HepG2 (cell line): ENCODE measurements around the gene ZNF442. TPM values are rescaled to one million over a fixed set of nuclear protein-coding genes. Genes with fewer than 3 reads are reported as not detected.

ENCODE experiments used
- ATF3 ChIP-seq: sonication (generic); formaldehyde crosslinking; IDR thresholded peaks from 2 replicates; pipeline ENCODE4 v1.4.0; 2020; ENCODE audit warnings: missing genetic modification reagents
- ATRX ChIP-seq: sonication (generic); formaldehyde crosslinking; IDR thresholded peaks from 2 replicates; pipeline ENCODE4 v1.4.0; 2020; ENCODE audit warnings: missing genetic modification reagents, borderline replicate concordance
- KDM6A ChIP-seq: IDR thresholded peaks from 2 replicates; pipeline ENCODE4 v1.6.1; 2016; ENCODE audit warnings: low read depth
- KLF6 ChIP-seq: IDR thresholded peaks from 2 replicates; pipeline ENCODE4 v1.8.0; 2016; ENCODE audit warnings: missing biosample characterization, missing genetic modification reagents
- MYC ChIP-seq: sonication (generic); formaldehyde crosslinking; IDR thresholded peaks from 2 replicates; pipeline ENCODE4 v1.9.0; 2021; ENCODE audit warnings: missing genetic modification reagents, borderline replicate concordance
- NCOA2 ChIP-seq: sonication (generic); formaldehyde crosslinking; IDR thresholded peaks from 2 replicates; pipeline ENCODE4 v1.8.0; 2022; ENCODE audit warnings: inconsistent platforms
- NFYC ChIP-seq: IDR thresholded peaks from 2 replicates; pipeline ENCODE4 v1.6.1; 2016; ENCODE audit warnings: missing genetic modification reagents, missing compliant biosample characterization
- PHF8 ChIP-seq: sonication (generic); formaldehyde crosslinking; IDR thresholded peaks from 2 replicates; pipeline ENCODE4 v1.5.0; 2020; ENCODE audit warnings: missing genetic modification reagents
- PLRG1 ChIP-seq: fragments of 450-650 bp; conservative IDR thresholded peaks from 2 replicates; pipeline ENCODE4 v1.6.1; 2016
- RBFOX2 ChIP-seq: fragments of 200-400 bp; formaldehyde crosslinking; IDR thresholded peaks from 2 replicates; pipeline ENCODE4 v1.6.1; 2017; ENCODE audit warnings: low read depth, mild to moderate bottlenecking, low read length
- STAG1 ChIP-seq: sonication (generic); formaldehyde crosslinking; IDR thresholded peaks from 2 replicates; pipeline ENCODE4 v1.4.0; 2020; ENCODE audit warnings: missing genetic modification reagents
- U2AF2 ChIP-seq: fragments of 200-400 bp; formaldehyde crosslinking; IDR thresholded peaks from 2 replicates; pipeline ENCODE4 v1.6.1; 2017; ENCODE audit warnings: low read depth, mild to moderate bottlenecking, low read length
- ZNF12 ChIP-seq: sonication (generic); formaldehyde crosslinking; IDR thresholded peaks from 2 replicates; pipeline ENCODE4 v1.5.0; 2020; ENCODE audit warnings: missing genetic modification reagents
- ZNF256 ChIP-seq: sonication (generic); formaldehyde crosslinking; conservative IDR thresholded peaks from 2 replicates; pipeline ENCODE4 v1.4.0; 2020; ENCODE audit warnings: missing genetic modification reagents
- ZNF274 ChIP-seq: sonication (generic); formaldehyde crosslinking; IDR thresholded peaks from 2 replicates; pipeline ENCODE4 v1.5.1; 2020; ENCODE audit warnings: mild to moderate bottlenecking, missing genetic modification reagents
- ZNF33A ChIP-seq: sonication (generic); formaldehyde crosslinking; IDR thresholded peaks from 2 replicates; pipeline ENCODE4 v1.5.1; 2020; ENCODE audit warnings: missing genetic modification reagents, mild to moderate bottlenecking, moderate library complexity, borderline replicate concordance
- ZNF562 ChIP-seq: sonication (generic); formaldehyde crosslinking; IDR thresholded peaks from 2 replicates; pipeline ENCODE4 v1.8.0; 2022; ENCODE audit warnings: missing genetic modification reagents, borderline replicate concordance
- ZNF605 ChIP-seq: sonication (generic); formaldehyde crosslinking; IDR thresholded peaks from 2 replicates; pipeline ENCODE4 v1.8.0; 2022; ENCODE audit warnings: mild to moderate bottlenecking, missing genetic modification reagents
- ZNF792 ChIP-seq: IDR thresholded peaks from 2 replicates; pipeline ENCODE4 v1.6.1; 2016
- polyA plus RNA-seq, 8 experiments: library from polyadenylated mRNA; depleted of rRNA in 3 of 8; stranded (reverse) in 7 of 8; unstranded in 1 of 8; fragments of >200 nt; fragmentation: Illumina TruSeq in 4 of 8; extraction: Trizol in 4 of 8; gene quantifications; 2 replicates each; pipeline versions ENCODE4 v1.2.1 to v1.2.3, GENCODE V29; 2011 to 2016; ENCODE audit warnings: low read depth in 4 of 8, missing spikeins in 1 of 8, mixed read lengths in 1 of 8; ENCODE audit not compliant: insufficient read depth in 1 of 8
- total RNA-seq, 5 experiments: library from RNA; depleted of rRNA; stranded (reverse); fragments of >200 nt; fragmentation: Illumina TruSeq; extraction: Trizol; gene quantifications; 2 replicates each; pipeline ENCODE4 v1.2.3, GENCODE V29; 2016; ENCODE audit warnings: low read depth in 1 of 5
- TF ChIP-seq, protein P1 (sequence below): sonication (generic); formaldehyde crosslinking; IDR thresholded peaks from 2 replicates; pipeline ENCODE4 v1.4.0; 2020; ENCODE audit warnings: missing genetic modification reagents, borderline replicate concordance
- TF ChIP-seq, protein P2 (sequence below): sonication (generic); formaldehyde crosslinking; conservative IDR thresholded peaks from 2 replicates; pipeline ENCODE4 v1.8.0; 2022; ENCODE audit warnings: mild to moderate bottlenecking, moderate library complexity, missing genetic modification reagents
- TF ChIP-seq, protein P3 (sequence below): IDR thresholded peaks from 2 replicates; pipeline ENCODE4 v1.6.1; 2016; ENCODE audit warnings: missing compliant biosample characterization, missing genetic modification reagents, borderline replicate concordance

The ZNF442 gene
- total and polyA plus RNA-seq, 2 of the 13 experiments (the other 11 are each of a cell fraction or from before 2014, with no cell fraction given) = 1.0 to 6.0 TPM

- TF ChIP-seq, protein P1, sequence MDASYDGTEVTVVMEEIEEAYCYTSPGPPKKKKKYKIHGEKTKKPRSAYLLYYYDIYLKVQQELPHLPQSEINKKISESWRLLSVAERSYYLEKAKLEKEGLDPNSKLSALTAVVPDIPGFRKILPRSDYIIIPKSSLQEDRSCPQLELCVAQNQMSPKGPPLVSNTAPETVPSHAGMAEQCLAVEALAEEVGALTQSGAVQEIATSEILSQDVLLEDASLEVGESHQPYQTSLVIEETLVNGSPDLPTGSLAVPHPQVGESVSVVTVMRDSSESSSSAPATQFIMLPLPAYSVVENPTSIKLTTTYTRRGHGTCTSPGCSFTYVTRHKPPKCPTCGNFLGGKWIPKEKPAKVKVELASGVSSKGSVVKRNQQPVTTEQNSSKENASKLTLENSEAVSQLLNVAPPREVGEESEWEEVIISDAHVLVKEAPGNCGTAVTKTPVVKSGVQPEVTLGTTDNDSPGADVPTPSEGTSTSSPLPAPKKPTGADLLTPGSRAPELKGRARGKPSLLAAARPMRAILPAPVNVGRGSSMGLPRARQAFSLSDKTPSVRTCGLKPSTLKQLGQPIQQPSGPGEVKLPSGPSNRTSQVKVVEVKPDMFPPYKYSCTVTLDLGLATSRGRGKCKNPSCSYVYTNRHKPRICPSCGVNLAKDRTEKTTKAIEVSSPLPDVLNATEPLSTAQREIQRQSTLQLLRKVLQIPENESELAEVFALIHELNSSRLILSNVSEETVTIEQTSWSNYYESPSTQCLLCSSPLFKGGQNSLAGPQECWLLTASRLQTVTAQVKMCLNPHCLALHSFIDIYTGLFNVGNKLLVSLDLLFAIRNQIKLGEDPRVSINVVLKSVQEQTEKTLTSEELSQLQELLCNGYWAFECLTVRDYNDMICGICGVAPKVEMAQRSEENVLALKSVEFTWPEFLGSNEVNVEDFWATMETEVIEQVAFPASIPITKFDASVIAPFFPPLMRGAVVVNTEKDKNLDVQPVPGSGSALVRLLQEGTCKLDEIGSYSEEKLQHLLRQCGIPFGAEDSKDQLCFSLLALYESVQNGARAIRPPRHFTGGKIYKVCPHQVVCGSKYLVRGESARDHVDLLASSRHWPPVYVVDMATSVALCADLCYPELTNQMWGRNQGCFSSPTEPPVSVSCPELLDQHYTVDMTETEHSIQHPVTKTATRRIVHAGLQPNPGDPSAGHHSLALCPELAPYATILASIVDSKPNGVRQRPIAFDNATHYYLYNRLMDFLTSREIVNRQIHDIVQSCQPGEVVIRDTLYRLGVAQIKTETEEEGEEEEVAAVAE = peak; percentile 65; the same call in 1 of the 2 replicates
- TF ChIP-seq KDM6A (CRISPR knock-in tag) (no peak), NFYC (CRISPR knock-in tag) (peak; percentile 95), ZNF792 (CRISPR knock-in tag) (peak; percentile 73; the same call in 1 of the 2 replicates), MYC (CRISPR knock-in tag) (peak; percentile 52; the same call in 1 of the 2 replicates), KLF6 (0 out of 2 replicates have a peak, but pooled peaks have one; percentile 65), PHF8 (CRISPR knock-in tag) (peak; percentile 79), STAG1 (peak; percentile 1; the same call in 1 of the 2 replicates), NCOA2 (CRISPR knock-in tag) (peak; percentile 9; the same call in 1 of the 2 replicates), ATRX (CRISPR knock-in tag) (no peak), ZNF256 (CRISPR knock-in tag) (no peak), ZNF33A (CRISPR knock-in tag) (no peak), PLRG1 (no peak), U2AF2 (peak; percentile 30; the same call in 1 of the 2 replicates), ATF3 (CRISPR knock-in tag) (peak; percentile 27; the same call in 1 of the 2 replicates), ZNF562 (CRISPR knock-in tag) (no peak), RBFOX2 (peak; percentile 89), ZNF605 (CRISPR knock-in tag) (peak; percentile 96), ZNF12 (CRISPR knock-in tag) (0 out of 2 replicates have a peak, but pooled peaks have one; percentile 13), ZNF274 (CRISPR knock-in tag) (peak; percentile 70)
- TF ChIP-seq, protein P2, sequence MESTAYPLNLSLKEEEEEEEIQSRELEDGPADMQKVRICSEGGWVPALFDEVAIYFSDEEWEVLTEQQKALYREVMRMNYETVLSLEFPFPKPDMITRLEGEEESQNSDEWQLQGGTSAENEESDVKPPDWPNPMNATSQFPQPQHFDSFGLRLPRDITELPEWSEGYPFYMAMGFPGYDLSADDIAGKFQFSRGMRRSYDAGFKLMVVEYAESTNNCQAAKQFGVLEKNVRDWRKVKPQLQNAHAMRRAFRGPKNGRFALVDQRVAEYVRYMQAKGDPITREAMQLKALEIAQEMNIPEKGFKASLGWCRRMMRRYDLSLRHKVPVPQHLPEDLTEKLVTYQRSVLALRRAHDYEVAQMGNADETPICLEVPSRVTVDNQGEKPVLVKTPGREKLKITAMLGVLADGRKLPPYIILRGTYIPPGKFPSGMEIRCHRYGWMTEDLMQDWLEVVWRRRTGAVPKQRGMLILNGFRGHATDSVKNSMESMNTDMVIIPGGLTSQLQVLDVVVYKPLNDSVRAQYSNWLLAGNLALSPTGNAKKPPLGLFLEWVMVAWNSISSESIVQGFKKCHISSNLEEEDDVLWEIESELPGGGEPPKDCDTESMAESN (CRISPR knock-in tag) = peak; percentile 72; the same call in 1 of the 2 replicates
- TF ChIP-seq, protein P3, sequence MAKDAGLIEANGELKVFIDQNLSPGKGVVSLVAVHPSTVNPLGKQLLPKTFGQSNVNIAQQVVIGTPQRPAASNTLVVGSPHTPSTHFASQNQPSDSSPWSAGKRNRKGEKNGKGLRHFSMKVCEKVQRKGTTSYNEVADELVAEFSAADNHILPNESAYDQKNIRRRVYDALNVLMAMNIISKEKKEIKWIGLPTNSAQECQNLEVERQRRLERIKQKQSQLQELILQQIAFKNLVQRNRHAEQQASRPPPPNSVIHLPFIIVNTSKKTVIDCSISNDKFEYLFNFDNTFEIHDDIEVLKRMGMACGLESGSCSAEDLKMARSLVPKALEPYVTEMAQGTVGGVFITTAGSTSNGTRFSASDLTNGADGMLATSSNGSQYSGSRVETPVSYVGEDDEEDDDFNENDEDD (CRISPR knock-in tag) = peak; percentile 73
Observed at GRCh38 chr19:12333162-12334159, 32.0 kb downstream of the ZNF442 start, which contains the start of gene ZNF563 (continued).
